Urothelium cell line (cell line): Measurements from ENCODE around the gene NSFL1C.
"Not testable (repeated sequence)": the region's sequence is repeated elsewhere in the genome, so short reads cannot be mapped to it uniquely, and the experiment has no call there.

Experiments
- DNase-seq: peaks from one replicate; pipeline ENCODE4 v3.0.0; 2011; ENCODE audit warnings: low spot score, mixed read lengths
- FAIRE-seq: peaks from 2 replicates; lab custom pipeline; 2011; peaks lifted over from hg19 to GRCh38; lab: Jason Lieb, UNC

NSFL1C gene

GRCh38 chr20:1427457-1428054, 39.1 kb downstream of the NSFL1C start:
- no peak for DNase-seq
- FAIRE-seq = no peak

- DNase-seq (no peak), FAIRE-seq (no peak)
Observed at GRCh38 chr20:1426231-1426849, 40.3 kb downstream of the NSFL1C start.

GRCh38 chr20:1424336-1424735, 42.3 kb downstream of the NSFL1C start:
- DNase-seq (no peak), FAIRE-seq (no peak)

- FAIRE-seq (no peak), DNase-seq (no peak)
Observed at GRCh38 chr20:1423625-1424106, 43.0 kb downstream of the NSFL1C start.

- no peak for FAIRE-seq
- no peak for DNase-seq
Observed at GRCh38 chr20:1423206-1423605, 43.4 kb downstream of the NSFL1C start.

GRCh38 chr20:1422753-1423152, 43.9 kb downstream of the NSFL1C start:
- FAIRE-seq (peak; percentile 53), DNase-seq (no peak)

GRCh38 chr20:1420066-1420465, 46.6 kb downstream of the NSFL1C start:
- no peak for FAIRE-seq

GRCh38 chr20:1418350-1418749, 48.3 kb downstream of the NSFL1C start:
- DNase-seq = no peak
- FAIRE-seq = no peak

More at GRCh38 chr20:1420066-1420465, 46.6 kb downstream of the NSFL1C start:
- no peak for DNase-seq

- no peak for DNase-seq
- no peak for FAIRE-seq
Observed at GRCh38 chr20:1417790-1418189, 48.9 kb downstream of the NSFL1C start.

GRCh38 chr20:1417273-1417672, 49.4 kb downstream of the NSFL1C start:
- DNase-seq (peak; percentile 64), FAIRE-seq (no peak)

GRCh38 chr20:1415667-1416468, 50.8 kb downstream of the NSFL1C start:
- DNase-seq = peak; percentile 95
- no peak for FAIRE-seq

GRCh38 chr20:1414982-1415381, 51.7 kb downstream of the NSFL1C start:
- FAIRE-seq (no peak), DNase-seq (no peak)

- FAIRE-seq = no peak
- no peak for DNase-seq
Observed at GRCh38 chr20:1405801-1406200, 60.8 kb downstream of the NSFL1C start.

GRCh38 chr20:1403624-1404023, 63.0 kb downstream of the NSFL1C start:
- no peak for FAIRE-seq
- no peak for DNase-seq

- DNase-seq (no peak), FAIRE-seq (no peak)
Observed at GRCh38 chr20:1402149-1402548, 64.5 kb downstream of the NSFL1C start.

GRCh38 chr20:1401451-1401907, 65.2 kb downstream of the NSFL1C start:
- FAIRE-seq = no peak
- DNase-seq = no peak

- FAIRE-seq, DNase-seq: not testable (repeated sequence)
Observed at GRCh38 chr20:1399678-1400366, 66.8 kb downstream of the NSFL1C start.

GRCh38 chr20:1398185-1398584, 68.5 kb downstream of the NSFL1C start:
- DNase-seq, FAIRE-seq: not testable (repeated sequence)

GRCh38 chr20:1397710-1398109, 68.9 kb downstream of the NSFL1C start:
- DNase-seq (no peak), FAIRE-seq (no peak)

GRCh38 chr20:1396702-1397101, 69.9 kb downstream of the NSFL1C start:
- no peak for DNase-seq
- no peak for FAIRE-seq

- DNase-seq (no peak), FAIRE-seq (no peak)
Observed at GRCh38 chr20:1396264-1396663, 70.4 kb downstream of the NSFL1C start.
